Measurements from ENCODE around the gene CKAP2L.

Gene CKAP2L

DNA sequence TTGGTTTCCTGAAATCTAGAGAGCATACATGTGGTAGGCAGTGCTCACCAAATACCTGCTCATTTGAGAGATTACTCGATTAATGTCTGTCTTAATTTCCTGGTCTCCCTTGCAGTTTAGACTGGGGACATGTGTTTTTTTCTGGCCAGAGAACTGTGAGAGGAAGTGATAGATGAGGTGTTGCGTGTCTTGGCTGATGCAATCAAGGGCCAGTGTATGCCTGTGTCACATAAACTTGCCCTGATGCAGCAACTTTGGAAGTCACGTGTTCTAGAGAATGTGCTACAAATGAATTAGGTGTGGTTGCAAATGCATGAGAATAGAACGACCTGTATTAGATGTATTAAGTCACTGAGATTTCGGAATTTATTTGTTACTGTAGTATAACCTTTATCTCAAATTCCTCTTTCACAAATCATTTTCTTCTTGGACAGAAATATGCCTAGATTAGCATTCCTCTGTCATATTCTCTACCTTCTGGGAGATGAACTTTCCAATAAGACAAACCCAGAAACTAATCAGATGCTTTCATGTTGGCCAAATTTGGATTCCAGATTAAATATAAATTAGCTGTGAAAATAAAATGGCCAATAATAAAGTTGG, 29.8 kb upstream of the CKAP2L start:
- no peaks in the 10 kb centered on the region for H3K27me3 Mint-ChIP-seq (ENCODE audit: low read depth)

DNA sequence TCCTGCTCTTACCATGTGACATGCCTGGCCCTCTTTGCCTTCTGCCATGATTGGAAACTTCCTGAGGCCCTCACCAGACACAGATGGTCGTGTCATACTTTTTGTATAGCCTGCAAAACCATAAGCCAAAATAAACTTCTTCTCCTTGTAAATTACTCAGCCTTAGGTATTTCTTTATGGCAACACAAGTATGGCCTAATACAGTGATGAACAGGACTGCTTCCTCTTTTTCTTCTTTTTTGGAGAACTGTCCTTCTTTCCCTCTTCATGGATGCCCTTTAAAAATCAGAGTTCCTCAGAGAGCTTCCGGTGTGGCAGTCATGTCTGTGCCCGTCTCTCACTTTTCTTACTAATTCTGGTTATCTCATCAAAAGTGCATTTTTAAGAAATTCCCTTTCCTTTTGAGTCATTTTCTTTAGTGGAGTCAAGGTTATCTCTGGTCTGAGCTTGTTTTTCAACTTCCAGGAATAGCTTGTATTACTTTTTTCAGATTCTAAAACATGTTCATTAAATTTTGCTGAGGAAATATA, 29.1 kb upstream of the CKAP2L start:
- H3K9me3 Mint-ChIP-seq, result peaks cover 11% of the 10 kb centered on the region
- no peaks in the 10 kb centered on the region for H3K4me1 Mint-ChIP-seq
- no peak overlapping the region for H3K4me3 Mint-ChIP-seq
- H3K27ac Mint-ChIP-seq, result no peak overlapping the region
- H3K27me3 Mint-ChIP-seq (ENCODE audit: low read depth), result no peaks in the 10 kb centered on the region
- no peaks in the 10 kb centered on the region for H3K36me3 Mint-ChIP-seq (ENCODE audit: low read depth)
- TF ChIP-seq, protein P1, sequence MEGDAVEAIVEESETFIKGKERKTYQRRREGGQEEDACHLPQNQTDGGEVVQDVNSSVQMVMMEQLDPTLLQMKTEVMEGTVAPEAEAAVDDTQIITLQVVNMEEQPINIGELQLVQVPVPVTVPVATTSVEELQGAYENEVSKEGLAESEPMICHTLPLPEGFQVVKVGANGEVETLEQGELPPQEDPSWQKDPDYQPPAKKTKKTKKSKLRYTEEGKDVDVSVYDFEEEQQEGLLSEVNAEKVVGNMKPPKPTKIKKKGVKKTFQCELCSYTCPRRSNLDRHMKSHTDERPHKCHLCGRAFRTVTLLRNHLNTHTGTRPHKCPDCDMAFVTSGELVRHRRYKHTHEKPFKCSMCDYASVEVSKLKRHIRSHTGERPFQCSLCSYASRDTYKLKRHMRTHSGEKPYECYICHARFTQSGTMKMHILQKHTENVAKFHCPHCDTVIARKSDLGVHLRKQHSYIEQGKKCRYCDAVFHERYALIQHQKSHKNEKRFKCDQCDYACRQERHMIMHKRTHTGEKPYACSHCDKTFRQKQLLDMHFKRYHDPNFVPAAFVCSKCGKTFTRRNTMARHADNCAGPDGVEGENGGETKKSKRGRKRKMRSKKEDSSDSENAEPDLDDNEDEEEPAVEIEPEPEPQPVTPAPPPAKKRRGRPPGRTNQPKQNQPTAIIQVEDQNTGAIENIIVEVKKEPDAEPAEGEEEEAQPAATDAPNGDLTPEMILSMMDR (IDR thresholded peaks at IDR 0.05; ENCODE audit: unreplicated experiment in 3 of 3), result no peak

More for the DNA sequence above, 29.8 kb upstream of the CKAP2L start:
- no peaks in the 10 kb centered on the region for H3K36me3 Mint-ChIP-seq (ENCODE audit: low read depth)
- TF ChIP-seq, protein P1 (IDR thresholded peaks at IDR 0.05; ENCODE audit: unreplicated experiment in 3 of 3), result no peak
- peaks cover 12% of the 10 kb centered on the region for H3K9me3 Mint-ChIP-seq
- H3K4me1 Mint-ChIP-seq, result no peaks in the 10 kb centered on the region
- no peak overlapping the region for H3K27ac Mint-ChIP-seq
- no peak overlapping the region for H3K4me3 Mint-ChIP-seq

DNA sequence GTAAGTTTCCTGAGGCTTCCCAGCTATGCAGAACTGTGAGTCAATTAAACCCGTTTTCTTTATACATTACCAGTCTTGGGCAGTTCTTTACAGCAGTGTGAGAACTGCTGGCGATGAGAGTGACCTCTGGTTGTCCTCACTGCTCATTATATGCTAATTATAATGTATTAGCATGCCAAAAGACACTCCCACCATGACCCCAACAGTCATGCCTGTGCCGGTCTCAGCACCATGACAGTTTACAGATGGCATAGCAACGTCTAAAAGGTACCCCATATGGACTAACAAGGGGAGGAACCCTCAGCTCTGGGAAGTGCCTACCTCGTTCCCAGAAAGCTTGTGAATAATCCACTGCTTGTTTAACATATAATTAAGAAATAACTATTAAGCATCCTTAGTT, 28.0 kb upstream of the CKAP2L start:
- H3K27ac Mint-ChIP-seq, result no peak overlapping the region
- no peak overlapping the region for H3K4me3 Mint-ChIP-seq
- no peaks in the 10 kb centered on the region for H3K4me1 Mint-ChIP-seq
- TF ChIP-seq, protein P1 (IDR thresholded peaks at IDR 0.05; ENCODE audit: unreplicated experiment in 3 of 3), result no peak
- no peaks in the 10 kb centered on the region for H3K27me3 Mint-ChIP-seq (ENCODE audit: low read depth)
- no peaks in the 10 kb centered on the region for H3K36me3 Mint-ChIP-seq (ENCODE audit: low read depth)
- peaks cover 11% of the 10 kb centered on the region for H3K9me3 Mint-ChIP-seq

DNA sequence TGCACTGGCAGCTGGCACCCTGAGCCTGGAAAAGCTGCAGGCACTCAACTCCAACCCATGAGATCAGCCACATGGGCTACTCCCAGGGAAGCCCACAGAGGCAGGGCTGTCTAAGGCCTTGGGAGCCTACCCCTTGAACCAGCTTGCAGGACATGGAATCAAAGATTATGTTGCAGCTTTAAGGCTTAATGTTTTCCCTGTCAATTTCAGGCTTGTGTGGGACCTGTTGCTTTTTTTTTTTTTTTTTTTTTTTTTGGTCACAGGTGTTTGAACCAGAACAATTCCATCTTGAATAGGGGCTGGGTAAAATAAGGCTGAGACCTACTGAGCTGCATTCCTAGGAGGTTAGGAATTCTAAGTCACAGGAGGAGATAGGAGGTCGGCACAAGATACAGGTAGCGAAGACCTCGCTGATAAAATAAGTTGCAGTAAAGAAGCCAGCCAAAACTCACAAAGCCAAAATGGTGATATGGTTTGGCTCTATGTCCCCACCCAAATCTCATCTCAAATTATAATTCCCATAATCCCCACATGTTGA, 27.4 kb upstream of the CKAP2L start:
- Mint-ChIP-seq H3K4me1 (no peaks in the 10 kb centered on the region), H3K27ac (no peak overlapping the region), H3K9me3 (peaks cover 6% of the 10 kb centered on the region), H3K4me3 (no peak overlapping the region), H3K27me3 (ENCODE audit: low read depth) (no peaks in the 10 kb centered on the region), H3K36me3 (ENCODE audit: low read depth) (no peaks in the 10 kb centered on the region)
- TF ChIP-seq, protein P1 (IDR thresholded peaks at IDR 0.05; ENCODE audit: unreplicated experiment in 3 of 3), result no peak

DNA sequence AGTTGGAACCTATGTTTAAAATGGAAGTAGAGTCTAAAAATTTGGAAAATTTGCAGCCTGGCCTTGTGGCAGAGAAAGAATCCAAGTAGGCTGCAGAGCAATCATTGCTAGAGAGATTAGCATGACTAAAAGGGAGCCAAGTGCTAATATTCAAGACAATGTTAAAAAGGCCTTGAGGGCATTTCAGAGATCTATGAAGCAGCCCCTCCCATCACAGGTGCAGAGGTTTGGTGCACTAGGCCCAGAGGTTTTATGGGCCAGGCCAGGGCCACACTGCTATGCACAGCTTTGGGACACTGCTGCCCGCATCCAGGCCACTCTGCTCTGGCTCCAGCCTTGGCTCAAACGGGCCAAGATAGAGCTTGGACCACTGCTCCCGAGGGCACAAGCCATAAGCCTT, 26.6 kb upstream of the CKAP2L start:
- H3K9me3 Mint-ChIP-seq, result peaks cover 6% of the 10 kb centered on the region
- H3K4me1 Mint-ChIP-seq, result no peaks in the 10 kb centered on the region
- H3K4me3 Mint-ChIP-seq, result no peak overlapping the region
- H3K27me3 Mint-ChIP-seq (ENCODE audit: low read depth), result no peaks in the 10 kb centered on the region
- H3K27ac Mint-ChIP-seq, result no peak overlapping the region
- TF ChIP-seq, protein P1 (IDR thresholded peaks at IDR 0.05; ENCODE audit: unreplicated experiment in 3 of 3), result no peak
- H3K36me3 Mint-ChIP-seq (ENCODE audit: low read depth), result no peaks in the 10 kb centered on the region

DNA sequence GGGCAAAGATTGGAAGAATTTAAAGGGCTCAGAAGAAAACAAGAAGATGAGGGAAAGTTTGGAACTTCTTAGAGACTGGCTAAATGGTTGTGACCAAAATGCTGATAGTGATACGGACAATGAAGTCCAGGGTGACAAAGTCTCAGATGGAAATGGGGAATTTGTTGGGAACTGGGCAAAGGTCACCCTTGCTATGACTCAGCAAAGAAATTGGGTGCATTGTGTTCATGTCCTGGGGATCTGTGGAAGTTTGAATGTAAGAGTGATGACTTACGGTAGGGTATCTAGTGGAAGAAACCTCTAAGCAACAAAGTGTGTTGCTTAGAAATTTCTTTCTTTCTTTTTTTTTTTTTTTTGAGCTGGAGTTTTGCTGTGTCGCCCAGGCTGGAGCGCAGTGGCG, 25.9 kb upstream of the CKAP2L start:
- peaks cover 3% of the 10 kb centered on the region for H3K9me3 Mint-ChIP-seq
- TF ChIP-seq, protein P1 (IDR thresholded peaks at IDR 0.05; ENCODE audit: unreplicated experiment in 3 of 3), result no peak
- H3K4me1 Mint-ChIP-seq, result no peaks in the 10 kb centered on the region
- no peak overlapping the region for H3K4me3 Mint-ChIP-seq
- H3K36me3 Mint-ChIP-seq (ENCODE audit: low read depth), result no peaks in the 10 kb centered on the region
- no peak overlapping the region for H3K27ac Mint-ChIP-seq
- H3K27me3 Mint-ChIP-seq (ENCODE audit: low read depth), result no peaks in the 10 kb centered on the region
